ENCODE results near the gene NRN1L. TPM values are rescaled to one million over a fixed set of nuclear protein-coding genes. Genes with fewer than 3 reads are reported as not detected.

The NRN1L gene
- total RNA-seq, 1 experiment from 2014 or later = 1.1 TPM

- Histone ChIP-seq H3K27ac (ENCODE audit: low read length) (no peak overlapping the region), H3K36me3 (ENCODE audit: control insufficient read depth, insufficient read depth, low read length) (no peaks in the 10 kb centered on the region), H3K4me1 (ENCODE audit: control insufficient read depth, insufficient read depth, low read length) (no peaks in the 10 kb centered on the region), H3K27me3 (ENCODE audit: control insufficient read depth, insufficient read depth, low read length) (no peaks in the 10 kb centered on the region), H3K4me3 (ENCODE audit: low read depth in 2 of 2, low read length in 2 of 2) (no peak overlapping the region), H3K9me3 (ENCODE audit: control insufficient read depth, insufficient read depth, low read depth, low read length) (no peaks in the 10 kb centered on the region)
- ATAC-seq (no peak), DNase-seq (ENCODE audit: low read depth, low spot score) (no peak)
- intact Hi-C loops (cut with micrococcal nuclease; ENCODE audit: unreplicated experiment) (no loop called here), in situ Hi-C loops (cut with HindIII; ENCODE audit: low pct_unique_long_range_greater_than_20kb, low sequenced_read_pairs) (no loop called here)
- no TSS peak for BruUV-seq (replicated peaks)
- CTCF ChIA-PET = interaction anchor here (0.6 to 0.7 kb wide), 3 partner anchors 76 to 336 kb away, joined by 3 to 8 read pairs (median 4); no protein-coding TSS in a partner anchor
- TF ChIP-seq CTCF (IDR thresholded peaks at IDR 0.05) = no peak
- TF ChIP-seq REST (IDR thresholded peaks at IDR 0.05; ENCODE audit: insufficient read depth in 1 of 2, low read depth in 2 of 2, low read length in 1 of 2) = no peak
- POLR2A ChIA-PET = no interaction called here
Measured at GRCh38 chr16:67907397-67908180, 22.9 kb downstream of the NRN1L start.

- Histone ChIP-seq H3K27me3 (ENCODE audit: control insufficient read depth, insufficient read depth, low read length) (no peaks in the 10 kb centered on the region), H3K4me3 (ENCODE audit: low read depth in 2 of 2, low read length in 2 of 2) (no peak overlapping the region), H3K4me1 (ENCODE audit: control insufficient read depth, insufficient read depth, low read length) (no peaks in the 10 kb centered on the region), H3K9me3 (ENCODE audit: control insufficient read depth, insufficient read depth, low read depth, low read length) (no peaks in the 10 kb centered on the region), H3K27ac (ENCODE audit: low read length) (no peak overlapping the region), H3K36me3 (ENCODE audit: control insufficient read depth, insufficient read depth, low read length) (no peaks in the 10 kb centered on the region)
- ChIA-PET POLR2A (no interaction called here), CTCF (interaction anchor here (0.6 kb wide), 1 partner anchor 16 kb away, joined by 6 read pairs; the partner anchor contains the start of gene PSKH1)
- DNase-seq (ENCODE audit: low read depth, low spot score) = no peak
- in situ Hi-C loops (cut with HindIII; ENCODE audit: low pct_unique_long_range_greater_than_20kb, low sequenced_read_pairs) = no loop called here
- no TSS peak for BruUV-seq (replicated peaks)
- intact Hi-C loops (cut with micrococcal nuclease; ENCODE audit: unreplicated experiment) = no loop called here
- ATAC-seq = no peak
- TF ChIP-seq REST (IDR thresholded peaks at IDR 0.05; ENCODE audit: insufficient read depth in 1 of 2, low read depth in 2 of 2, low read length in 1 of 2) (no peak), CTCF (IDR thresholded peaks at IDR 0.05) (no peak), POLR2AphosphoS5 (IDR thresholded peaks at IDR 0.05; ENCODE audit: low read depth, low read length) (no peak), SIN3A (IDR thresholded peaks at IDR 0.05; ENCODE audit: borderline replicate concordance, insufficient read depth, low read depth, low read length) (no peak), TCF7L2 (IDR thresholded peaks at IDR 0.05; ENCODE audit: low read depth, low read length) (no peak)
Measured at GRCh38 chr16:67909056-67909742, 24.5 kb downstream of the NRN1L start.

All from Panc1 (cell line).